Lung (tissue), 16 donors: Measurements from ENCODE around the gene RERGL. TPM values are rescaled to one million over a fixed set of nuclear protein-coding genes. Genes with fewer than 3 reads are reported as not detected.

Experiments used
- ATAC-seq: fragments of 200-7000 bp; cut with Tn5 transposase; one replicate; pipeline ENCODE4 v1.9.1; 2020; ENCODE audit warnings: moderate number of reproducible peaks; ENCODE audit not compliant: insufficient read depth, low FRiP score
- DNase-seq, 3 donors: peaks; one replicate each; pipeline ENCODE4 v3.0.0-alpha.2; 2013 to 2017
- H3K27ac ChIP-seq, 2 donors: one replicate each; pipeline ENCODE4 v1.5.1; 2013; ENCODE audit warnings: mild to moderate bottlenecking in 2 of 2, moderate library complexity in 2 of 2, control low read depth in 1 of 2, inconsistent platforms in 1 of 2, low read depth in 1 of 2, low read length in 1 of 2
- H3K27me3 ChIP-seq, 3 donors: one replicate each; pipeline ENCODE4 v1.5.1; 2013; ENCODE audit warnings: low read length in 2 of 3; ENCODE audit not compliant: control insufficient read depth in 3 of 3, insufficient read depth in 3 of 3
- H3K36me3 ChIP-seq, 4 donors: one replicate each; pipeline ENCODE4 v1.5.1; 2013; ENCODE audit warnings: low read length in 4 of 4, mild to moderate bottlenecking in 1 of 4, moderate library complexity in 1 of 4; ENCODE audit not compliant: control insufficient read depth in 4 of 4, insufficient read depth in 4 of 4
- H3K4me1 ChIP-seq, 5 donors: one replicate each; pipeline ENCODE4 v1.5.1; 2013; ENCODE audit warnings: low read length in 5 of 5, mild to moderate bottlenecking in 2 of 5, moderate library complexity in 1 of 5; ENCODE audit not compliant: control insufficient read depth in 5 of 5, insufficient read depth in 5 of 5
- H3K4me3 ChIP-seq: one replicate; pipeline ENCODE4 v1.5.1; 2013; ENCODE audit warnings: mild to moderate bottlenecking, control low read depth, moderate library complexity
- H3K9ac ChIP-seq, 2 donors: one replicate each; pipeline ENCODE4 v1.5.1; 2013; ENCODE audit warnings: low read length in 2 of 2, control low read depth in 1 of 2; ENCODE audit not compliant: insufficient read depth in 1 of 2
- H3K9me3 ChIP-seq, 4 donors: one replicate each; pipeline ENCODE4 v1.5.1; 2013; ENCODE audit warnings: low read length in 3 of 4, mild to moderate bottlenecking in 1 of 4, moderate library complexity in 1 of 4; ENCODE audit not compliant: control insufficient read depth in 4 of 4, insufficient read depth in 3 of 4
- WGBS, 2 donors: extraction: QIAGEN DNeasy Blood & Tissue Kit; methylation state at CpG; one replicate each; pipeline ENCODE4 v1.1.7; 2013; 5-methylcytosine and 5-hydroxymethylcytosine counted together
- long read RNA-seq, 5 donors: transcript quantifications; one replicate each; lab custom pipeline, GENCODE V29; 2026
- polyA plus RNA-seq, 2 donors: library from polyadenylated mRNA; stranded (reverse); fragments of 200-250 nt; gene quantifications; one replicate each; pipeline ENCODE4 v1.2.1, GENCODE V29; 2013
- total RNA-seq, 2 donors: library from RNA; depleted of rRNA in 1 of 2; stranded (reverse); fragments of >200 nt in 1 of 2; gene quantifications; one replicate each; pipeline ENCODE4 v1.2.1, GENCODE V29; 2014 to 2021
- TF ChIP-seq, protein P1 (sequence below): IDR thresholded peaks from 2 replicates; pipeline ENCODE4 v1.5.1; 2012; ENCODE audit warnings: mild to moderate bottlenecking; ENCODE audit errors: control extremely low read depth, extremely low read depth
- donor health status: control.
- donor health status: control.
- donor health status: Bipolar disorder and iron deficiency.
- donor health status: healthy.
- donor health status: DM: yes; HTN: yes; CAD: no.

Gene RERGL, protein sequence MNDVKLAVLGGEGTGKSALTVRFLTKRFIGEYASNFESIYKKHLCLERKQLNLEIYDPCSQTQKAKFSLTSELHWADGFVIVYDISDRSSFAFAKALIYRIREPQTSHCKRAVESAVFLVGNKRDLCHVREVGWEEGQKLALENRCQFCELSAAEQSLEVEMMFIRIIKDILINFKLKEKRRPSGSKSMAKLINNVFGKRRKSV
- total RNA-seq (1 to 10 TPM; 1.4 to 3.2 TPM), polyA plus RNA-seq (1 to 10 TPM in 1 of 2 donors, under 1 TPM in 1; 0.55 to 4.5 TPM)
- long read RNA-seq, donor 1, partial matches to known transcripts: 77 of 77 reads
- long read RNA-seq, donor 1, other reads (novel, unspliced or antisense): 0 of 77 reads
- long read RNA-seq, donor 2: 0 reads
- long read RNA-seq, donor 3, partial matches to known transcripts: 0 of 1 reads
- long read RNA-seq, donor 3, other reads (novel, unspliced or antisense): 0 of 1 reads
- long read RNA-seq, donor 4: 0 reads
- long read RNA-seq, donor 5, partial matches to known transcripts: 5 of 5 reads
- long read RNA-seq, donor 5, other reads (novel, unspliced or antisense): 0 of 5 reads

DNA sequence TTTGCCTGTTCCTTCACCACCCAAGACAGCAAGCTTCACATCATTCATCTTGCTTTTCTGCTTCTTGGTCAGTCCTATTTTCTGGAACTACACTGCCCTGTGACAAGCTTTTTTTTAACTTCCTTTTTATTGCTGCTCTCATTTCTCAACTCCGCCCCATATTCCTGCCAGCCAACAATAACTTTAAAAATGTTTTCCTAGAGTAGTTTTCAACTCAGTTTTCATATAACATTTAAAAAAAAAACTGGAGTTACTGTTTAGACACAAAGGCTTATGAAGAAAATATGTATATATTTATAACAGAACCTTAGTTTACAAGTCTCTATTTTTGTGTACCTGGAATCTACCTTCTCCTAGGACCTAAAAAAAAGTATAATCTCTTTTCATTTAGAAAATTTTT is at the start of gene RERGL:
Gene RERGL (minus strand): TSS at position 101 of the 400 bp plus-strand sequence. CDS start 53 bp downstream, at position 48.
- Histone ChIP-seq H3K9me3 (no peaks in the 10 kb centered on the region), H3K27ac (no peak within 1 kb of the TSS), H3K36me3 (no peaks in the 10 kb centered on the region), H3K9ac (no peak within 1 kb of the TSS), H3K27me3 (no peaks in the 10 kb centered on the region), H3K4me1 (no peaks in the 10 kb centered on the region), H3K4me3 (no peak within 1 kb of the TSS)
- TF ChIP-seq, protein P1, sequence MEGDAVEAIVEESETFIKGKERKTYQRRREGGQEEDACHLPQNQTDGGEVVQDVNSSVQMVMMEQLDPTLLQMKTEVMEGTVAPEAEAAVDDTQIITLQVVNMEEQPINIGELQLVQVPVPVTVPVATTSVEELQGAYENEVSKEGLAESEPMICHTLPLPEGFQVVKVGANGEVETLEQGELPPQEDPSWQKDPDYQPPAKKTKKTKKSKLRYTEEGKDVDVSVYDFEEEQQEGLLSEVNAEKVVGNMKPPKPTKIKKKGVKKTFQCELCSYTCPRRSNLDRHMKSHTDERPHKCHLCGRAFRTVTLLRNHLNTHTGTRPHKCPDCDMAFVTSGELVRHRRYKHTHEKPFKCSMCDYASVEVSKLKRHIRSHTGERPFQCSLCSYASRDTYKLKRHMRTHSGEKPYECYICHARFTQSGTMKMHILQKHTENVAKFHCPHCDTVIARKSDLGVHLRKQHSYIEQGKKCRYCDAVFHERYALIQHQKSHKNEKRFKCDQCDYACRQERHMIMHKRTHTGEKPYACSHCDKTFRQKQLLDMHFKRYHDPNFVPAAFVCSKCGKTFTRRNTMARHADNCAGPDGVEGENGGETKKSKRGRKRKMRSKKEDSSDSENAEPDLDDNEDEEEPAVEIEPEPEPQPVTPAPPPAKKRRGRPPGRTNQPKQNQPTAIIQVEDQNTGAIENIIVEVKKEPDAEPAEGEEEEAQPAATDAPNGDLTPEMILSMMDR: no peak
- ATAC-seq (no peak), DNase-seq (no peak)
- 83 to 84% methylated on average over 1 of the region's 1 CpG for WGBS, 2 donors

DNA sequence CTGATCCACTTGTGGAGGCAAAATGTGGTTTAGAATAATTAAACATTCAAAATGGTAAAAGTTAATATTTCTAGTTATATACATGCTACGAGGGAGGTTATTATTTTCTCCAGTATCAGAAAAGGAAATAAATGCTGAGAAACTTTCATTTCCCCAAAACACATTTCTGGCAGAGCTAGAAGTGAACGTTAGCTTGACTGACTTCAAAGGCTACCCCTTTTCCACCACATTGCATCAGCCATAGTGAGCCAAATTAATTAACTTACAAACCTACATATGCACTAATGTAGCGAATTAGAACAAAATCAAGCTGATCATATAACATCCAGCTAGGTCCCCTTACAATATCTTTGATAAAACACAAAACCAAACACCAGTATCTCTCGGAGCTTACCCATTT is 49.3 kb upstream of the RERGL start:
- Histone ChIP-seq H3K4me1 (peaks cover 0 to 9% (median 5%) of the 10 kb centered on the region in 5 donors), H3K9ac (no peak overlapping the region), H3K36me3 (no peaks in the 10 kb centered on the region), H3K27me3 (no peaks in the 10 kb centered on the region), H3K9me3 (no peaks in the 10 kb centered on the region), H3K4me3 (no peak overlapping the region), H3K27ac (no peak overlapping the region)
- DNase-seq: no peak
- WGBS, 2 donors: 58 to 62% methylated on average over 4 of the region's 4 CpGs
- ATAC-seq: no peak
- TF ChIP-seq, protein P1: no peak

DNA sequence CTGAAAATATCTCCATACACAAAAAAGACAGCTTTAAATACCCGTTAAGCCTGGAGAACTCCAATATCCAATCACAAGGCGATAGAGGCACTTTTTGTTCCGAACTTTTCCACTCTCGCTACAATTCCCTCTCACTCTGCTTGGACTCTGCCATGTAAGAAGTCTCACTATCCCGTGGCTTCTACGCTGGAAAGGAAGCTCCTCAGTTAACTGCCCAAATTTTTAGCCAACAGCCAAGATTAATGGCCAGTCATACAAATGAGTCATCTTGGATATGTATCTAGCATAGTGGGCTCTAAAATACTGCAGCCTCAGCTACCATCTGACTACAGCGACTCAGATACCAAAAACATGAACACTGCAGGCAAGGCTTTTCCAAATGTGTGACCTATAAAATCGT is 45.5 kb upstream of the RERGL start:
- WGBS, 2 donors: 79 to 91% methylated on average over 8 of the region's 8 CpGs
- TF ChIP-seq, protein P1: no peak
- Histone ChIP-seq H3K9me3 (no peaks in the 10 kb centered on the region), H3K27me3 (no peaks in the 10 kb centered on the region), H3K4me3 (no peak overlapping the region), H3K36me3 (no peaks in the 10 kb centered on the region), H3K9ac (no peak overlapping the region), H3K4me1 (peaks cover 0 to under 1% (median 0%) of the 10 kb centered on the region in 5 donors), H3K27ac (no peak overlapping the region)
- DNase-seq: no peak
- ATAC-seq: no peak
